Endothelial cell of umbilical vein (primary cell): ENCODE data around the gene KIAA1755.

Experiments
- CTCF ChIP-seq, 2 donors: IDR thresholded peaks; 1 replicate in 1 of 2; 2 replicates in 1 of 2; pipeline ENCODE4 v1.5.1; 2011; ENCODE audit warnings: low read length in 2 of 2, mild to moderate bottlenecking in 2 of 2, moderate library complexity in 2 of 2, control low read depth in 1 of 2, inconsistent platforms in 1 of 2, low read depth in 1 of 2; ENCODE audit not compliant: insufficient read depth in 1 of 2; ENCODE audit errors: extremely low read depth in 1 of 2
- EZH2 ChIP-seq: IDR thresholded peaks from 2 replicates; pipeline ENCODE4 v1.6.1; 2012; ENCODE audit warnings: borderline replicate concordance, low read depth, mild to moderate bottlenecking, moderate library complexity, low read length, inconsistent platforms; ENCODE audit not compliant: severe bottlenecking
- FOS ChIP-seq: IDR thresholded peaks from 2 replicates; pipeline ENCODE4 v1.6.1; 2011; ENCODE audit warnings: mild to moderate bottlenecking, low read length, moderate library complexity, borderline replicate concordance; ENCODE audit not compliant: insufficient read depth
- GATA2 ChIP-seq: IDR thresholded peaks from 2 replicates; pipeline ENCODE4 v1.7.0; 2011; ENCODE audit warnings: low read depth, mild to moderate bottlenecking, moderate library complexity, mixed read lengths, low read length; ENCODE audit not compliant: insufficient read length, insufficient read depth
- JUN ChIP-seq: IDR thresholded peaks from 2 replicates; pipeline ENCODE4 v1.6.1; 2011; ENCODE audit warnings: borderline replicate concordance, low read depth; ENCODE audit not compliant: insufficient read length, insufficient read depth
- MAX ChIP-seq: IDR thresholded peaks from 2 replicates; pipeline ENCODE4 v1.6.1; 2011; ENCODE audit not compliant: insufficient read depth, insufficient read length
- MYC ChIP-seq: IDR thresholded peaks from one replicate; pipeline ENCODE4 v1.6.1; 2011; ENCODE audit warnings: mild to moderate bottlenecking, low read depth, low read length
- POLR2A ChIP-seq: IDR thresholded peaks from 2 replicates; pipeline ENCODE4 v1.6.1; 2012; ENCODE audit warnings: low read depth, mild to moderate bottlenecking, control low read depth, low read length
- POLR2AphosphoS5 ChIP-seq: IDR thresholded peaks from 2 replicates; pipeline ENCODE4 v1.6.1; 2012; ENCODE audit warnings: low read depth, mild to moderate bottlenecking, control low read depth, low read length, moderate library complexity; ENCODE audit not compliant: insufficient read depth

GRCh38 chr20:38229376-38230252, 30.9 kb downstream of the KIAA1755 start:
- no peak for TF ChIP-seq POLR2A
- TF ChIP-seq JUN, result no peak
- TF ChIP-seq CTCF (IDR thresholded peaks at IDR 0.05; ENCODE audit: extremely low read depth in 1 of 2, insufficient read depth in 1 of 2, low read depth in 1 of 2, low read length in 2 of 2), result peak; percentile 48 to 56
- TF ChIP-seq POLR2AphosphoS5, result no peak
- no peak for TF ChIP-seq EZH2
- no peak for TF ChIP-seq FOS
- no peak for TF ChIP-seq MAX
- TF ChIP-seq MYC, result no peak
- TF ChIP-seq GATA2, result no peak
